IMR-90 (cell line): ENCODE data around the gene IGF1R. TPM values are rescaled to one million over a fixed set of nuclear protein-coding genes. Genes with fewer than 3 reads are reported as not detected.

ENCODE experiments used
- ATAC-seq: fragments of 200-7000 bp; cut with Tn5 transposase; 2 replicates; pipeline ENCODE4 v1.9.1; 2020; ENCODE audit warnings: low read depth, mild to moderate bottlenecking, moderate library complexity
- BruUV-seq: library from RNA; stranded (reverse); fragments of 400-500 nt; replicated peaks from 2 replicates; lab custom pipeline; 2021; lab: Mats Ljungman, UMichigan
- CTCF ChIA-PET: fragments of 300-600 bp; formaldehyde crosslinking; extraction: SDS; loops from one replicate; lab custom pipeline; 2021; ENCODE audit warnings: antibody characterized with exemption; lab: Yijun Ruan, JAX
- POLR2A ChIA-PET: fragments of 300-600 bp; sonication (Branson Sonifier 250); formaldehyde crosslinking; loops from one replicate; lab custom pipeline; 2022; ENCODE audit warnings: antibody characterized with exemption; ENCODE audit not compliant: unreplicated experiment; lab: Charles Lee
- DNase-seq: peaks from one replicate; pipeline ENCODE4 v3.0.0; 2013
- H2AFZ ChIP-seq: replicated peaks from 2 replicates; pipeline ENCODE3; 2013; ENCODE audit warnings: low read length, mild to moderate bottlenecking; ENCODE audit not compliant: poor library complexity
- H2AK5ac ChIP-seq: 2 replicates; pipeline ENCODE4 v1.6.1; 2013; ENCODE audit warnings: low read depth, low read length, inconsistent platforms
- H2AK9ac ChIP-seq: replicated peaks from 2 replicates; pipeline ENCODE3; 2013; ENCODE audit warnings: mild to moderate bottlenecking, low read depth, low read length, moderate library complexity; ENCODE audit not compliant: poor library complexity
- H2BK120ac ChIP-seq: 2 replicates; pipeline ENCODE4 v1.6.1; 2013; ENCODE audit warnings: low read depth, low read length, inconsistent platforms
- H2BK15ac ChIP-seq: 3 replicates; pipeline ENCODE4 v1.6.1; 2013; ENCODE audit warnings: low read depth, low read length, inconsistent platforms
- H2BK20ac ChIP-seq: 2 replicates; pipeline ENCODE4 v1.6.1; 2013; ENCODE audit warnings: low read depth, mild to moderate bottlenecking, inconsistent platforms, low read length, moderate library complexity
- H2BK5ac ChIP-seq: 2 replicates; pipeline ENCODE4 v1.6.1; 2013; ENCODE audit warnings: mild to moderate bottlenecking, low read depth, low read length, inconsistent platforms; ENCODE audit not compliant: poor library complexity, severe bottlenecking
- H3K14ac ChIP-seq: replicated peaks from 2 replicates; pipeline ENCODE4 v1.6.1; 2013; ENCODE audit warnings: low read depth, low read length, inconsistent platforms
- H3K18ac ChIP-seq: 2 replicates; pipeline ENCODE4 v1.6.1; 2013; ENCODE audit warnings: low read depth, low read length, control low read depth
- H3K23ac ChIP-seq: 2 replicates; pipeline ENCODE4 v1.6.1; 2013; ENCODE audit warnings: low read depth, low read length, inconsistent platforms
- H3K27ac ChIP-seq: 2 replicates; pipeline ENCODE4 v1.5.1; 2013; ENCODE audit warnings: mild to moderate bottlenecking, control low read depth, low read length; ENCODE audit not compliant: insufficient read depth
- H3K27me3 ChIP-seq: 2 replicates; pipeline ENCODE4 v1.6.1; 2013; ENCODE audit warnings: low read length; ENCODE audit not compliant: control insufficient read depth, insufficient read depth
- H3K36me3 ChIP-seq: 2 replicates; pipeline ENCODE4 v1.6.1; 2013; ENCODE audit warnings: low read length, mixed read lengths; ENCODE audit not compliant: control insufficient read depth, insufficient read depth
- H3K4ac ChIP-seq: 2 replicates; pipeline ENCODE4 v1.6.1; 2013; ENCODE audit warnings: low read depth, low read length, inconsistent platforms
- H3K4me1 ChIP-seq: 2 replicates; pipeline ENCODE4 v1.6.1; 2013; ENCODE audit warnings: low read length, mixed read lengths; ENCODE audit not compliant: control insufficient read depth, insufficient read depth
- H3K4me2 ChIP-seq: 2 replicates; pipeline ENCODE4 v1.6.1; 2013; ENCODE audit warnings: low read depth, mild to moderate bottlenecking, control low read depth, low read length, moderate library complexity
- H3K4me3 ChIP-seq: 2 replicates; pipeline ENCODE4 v1.5.1; 2013; ENCODE audit warnings: low read depth, mild to moderate bottlenecking, control low read depth, low read length, moderate library complexity; ENCODE audit not compliant: insufficient read depth
- H3K56ac ChIP-seq: 2 replicates; pipeline ENCODE4 v1.6.1; 2013; ENCODE audit warnings: low read length, inconsistent platforms; ENCODE audit not compliant: insufficient read depth; ENCODE audit errors: extremely low read depth
- H3K79me1 ChIP-seq, 2 experiments: 2 replicates each; pipeline ENCODE4 v1.6.1; 2013; ENCODE audit warnings: low read length in 2 of 2, inconsistent platforms in 1 of 2, low read depth in 1 of 2
- H3K9ac ChIP-seq: 2 replicates; pipeline ENCODE4 v1.6.1; 2013; ENCODE audit warnings: low read depth, low read length, control low read depth
- H3K9me1 ChIP-seq: 2 replicates; pipeline ENCODE4 v1.6.1; 2013; ENCODE audit warnings: low read length, inconsistent platforms; ENCODE audit not compliant: insufficient read depth
- H3K9me3 ChIP-seq: 2 replicates; pipeline ENCODE4 v1.6.1; 2013; ENCODE audit warnings: low read length; ENCODE audit not compliant: control insufficient read depth, insufficient read depth
- H4K20me1 ChIP-seq: 2 replicates; pipeline ENCODE4 v1.6.1; 2013; ENCODE audit warnings: low read length, inconsistent platforms; ENCODE audit not compliant: insufficient read depth
- H4K5ac ChIP-seq: 2 replicates; pipeline ENCODE4 v1.6.1; 2013; ENCODE audit warnings: mild to moderate bottlenecking, low read depth, low read length, control low read depth
- H4K8ac ChIP-seq, 2 experiments: 2 replicates each; pipeline ENCODE4 v1.6.1; 2013; ENCODE audit warnings: low read depth in 2 of 2, low read length in 2 of 2, control low read depth in 1 of 2, inconsistent platforms in 1 of 2
- H4K91ac ChIP-seq: 2 replicates; pipeline ENCODE4 v1.6.1; 2013; ENCODE audit warnings: low read depth, low read length, inconsistent platforms; ENCODE audit not compliant: insufficient read depth
- BHLHE40 ChIP-seq: fragments of 150-350 bp; IDR thresholded peaks from 2 replicates; pipeline ENCODE4 v1.6.1; 2016; ENCODE audit warnings: mild to moderate bottlenecking, low read depth, low read length
- CHD1 ChIP-seq: IDR thresholded peaks from 2 replicates; pipeline ENCODE4 v1.6.1; 2012; ENCODE audit warnings: low read depth, low read length, improper control_type of control experiment
- ELK1 ChIP-seq: fragments of 150-350 bp; IDR thresholded peaks from 2 replicates; pipeline ENCODE4 v1.6.1; 2016; ENCODE audit warnings: low read depth, mild to moderate bottlenecking, low read length, moderate library complexity, borderline replicate concordance
- FOS ChIP-seq: fragments of 150-350 bp; IDR thresholded peaks from 2 replicates; pipeline ENCODE4 v1.6.1; 2016; ENCODE audit warnings: low read depth, low read length
- MAFK ChIP-seq: IDR thresholded peaks from 2 replicates; pipeline ENCODE4 v1.6.1; 2012; ENCODE audit warnings: low read depth, low read length, improper control_type of control experiment
- MAZ ChIP-seq: IDR thresholded peaks from 2 replicates; pipeline ENCODE4 v1.6.1; 2012; ENCODE audit warnings: low read depth, mild to moderate bottlenecking, low read length, improper control_type of control experiment, moderate library complexity, borderline replicate concordance
- MXI1 ChIP-seq: IDR thresholded peaks from 2 replicates; pipeline ENCODE4 v1.6.1; 2012; ENCODE audit warnings: low read depth, mild to moderate bottlenecking, low read length, moderate library complexity, borderline replicate concordance
- NFE2L2 ChIP-seq: fragments of 150-350 bp; IDR thresholded peaks from 2 replicates; pipeline ENCODE4 v1.6.1; 2016; ENCODE audit warnings: low read depth, mild to moderate bottlenecking, low read length
- RCOR1 ChIP-seq: IDR thresholded peaks from 2 replicates; pipeline ENCODE4 v1.6.1; 2012; ENCODE audit warnings: mild to moderate bottlenecking, low read length, improper control_type of control experiment; ENCODE audit not compliant: insufficient replicate concordance
- SMC3 ChIP-seq: fragments of 150-350 bp; IDR thresholded peaks from 2 replicates; pipeline ENCODE4 v1.6.1; 2016; ENCODE audit warnings: low read depth, mild to moderate bottlenecking, antibody characterized with exemption, low read length, moderate library complexity
- WGBS, 2 experiments: methylation state at CpG; one replicate each; pipeline versions ENCODE4 v1.1.5 to v1.1.7; 2013; ENCODE audit warnings: missing lambda C conversion rate in 2 of 2; ENCODE audit not compliant: insufficient read length in 1 of 2; ENCODE audit errors: extremely low coverage in 2 of 2; 5-methylcytosine and 5-hydroxymethylcytosine counted together
- dilution Hi-C: fragments of 300-500 bp; cut with HindIII; formaldehyde crosslinking; loops from one replicate; pipeline ENCODE4 v1.14.3; 2018; ENCODE audit warnings: low sequenced_read_pairs; ENCODE audit not compliant: unreplicated experiment
- in situ Hi-C: fragments of 300-500 bp; cut with MboI; formaldehyde crosslinking; loops from 3 replicates; pipeline ENCODE4 v1.14.3; 2019; ENCODE audit warnings: low sequenced_read_pairs, inconsistent platforms, mixed read lengths
- intact Hi-C: fragments of 100-400 bp; cut with micrococcal nuclease; formaldehyde crosslinking; loops from 2 replicates; pipeline ENCODE4 v1.10.0; 2022
- polyA plus RNA-seq, 3 experiments: library from polyadenylated mRNA; depleted of rRNA; stranded (reverse); fragments of >200 nt; gene quantifications; 2 replicates each; pipeline ENCODE4 v1.2.3, GENCODE V29; 2012; ENCODE audit warnings: low replicate concordance in 1 of 3
- total RNA-seq: library from RNA; depleted of rRNA; stranded (reverse); fragments of >200 nt; gene quantifications from 2 replicates; pipeline ENCODE4 v1.2.3, GENCODE V29; 2012

The IGF1R gene
- total and polyA plus RNA-seq, 2 of the 4 experiments (the other 2 are of a cell fraction) = 24.0 to 24.9 TPM

GRCh38 chr15:98834976-98835375 is 186.6 kb downstream of the IGF1R start:
- H3K36me3 ChIP-seq = peaks cover 10% of the 10 kb centered on the region
- intact Hi-C loops (no loop called here), dilution Hi-C loops (no loop called here), in situ Hi-C loops (no loop called here)
- no peak overlapping the region for H3K14ac ChIP-seq
- ATAC-seq (no peak), DNase-seq (no peak)
- no peaks in the 10 kb centered on the region for H3K27me3 ChIP-seq
- no peak overlapping the region for H2AK5ac ChIP-seq
- H3K4me1 ChIP-seq = no peaks in the 10 kb centered on the region
- no peak overlapping the region for H3K56ac ChIP-seq
- no peak overlapping the region for H3K9ac ChIP-seq
- no peak overlapping the region for H3K27ac ChIP-seq
- peaks cover 21% of the 10 kb centered on the region; the same call in 1 of the 2 replicates for H4K20me1 ChIP-seq
- H2BK20ac ChIP-seq = no peak overlapping the region
- no peak overlapping the region for H4K8ac ChIP-seq
- H3K79me1 ChIP-seq = peaks cover 74 to 85% of the 10 kb centered on the region in 2 experiments
- no CpG with 5 or more reads among the region's 1 CpG for WGBS, 2 experiments
- H2AK9ac ChIP-seq = no peak overlapping the region
- H3K9me1 ChIP-seq = peaks cover 3% of the 10 kb centered on the region; the same call in 1 of the 2 replicates
- CTCF ChIA-PET = interaction anchor here (1.4 kb wide), 1 partner anchor 9 kb away, joined by 4 read pairs; no protein-coding TSS in a partner anchor
- no peak for TF ChIP-seq SMC3
- TF ChIP-seq RCOR1 = no peak
- no peak for TF ChIP-seq CHD1
- no peak for TF ChIP-seq MAFK
- no peak for TF ChIP-seq FOS
- no peak for TF ChIP-seq MXI1
- TF ChIP-seq BHLHE40 = no peak
- TF ChIP-seq NFE2L2 = no peak
- no peak for TF ChIP-seq ELK1
- no peak for TF ChIP-seq MAZ
- no peak overlapping the region for H3K23ac ChIP-seq
- no peak overlapping the region for H3K4me2 ChIP-seq
- no peak overlapping the region for H3K18ac ChIP-seq
- H2AFZ ChIP-seq = no peak overlapping the region
- H2BK5ac ChIP-seq = no peak overlapping the region
- H4K5ac ChIP-seq = no peak overlapping the region
- no peak overlapping the region for H2BK120ac ChIP-seq
- POLR2A ChIA-PET = no interaction called here
- no peak overlapping the region for H3K4me3 ChIP-seq
- BruUV-seq = no TSS peak
- H4K91ac ChIP-seq = no peak overlapping the region
- H3K9me3 ChIP-seq = peaks cover 24% of the 10 kb centered on the region
- no peak overlapping the region for H2BK15ac ChIP-seq
- no peak overlapping the region for H3K4ac ChIP-seq
